PC-9 (cell line): ENCODE measurements around the gene TEX26. TPM values are rescaled to one million over a fixed set of nuclear protein-coding genes. Genes with fewer than 3 reads are reported as not detected.

Source experiments
- BruUV-seq: library from RNA; stranded (reverse); fragments of 400-500 nt; replicated peaks from 2 replicates; lab custom pipeline; 2021; lab: Mats Ljungman, UMichigan
- CTCF ChIA-PET: fragments of 300-600 bp; sonication (Branson Sonifier 250); formaldehyde crosslinking; loops from one replicate; lab custom pipeline; 2022; ENCODE audit warnings: antibody characterized with exemption; lab: Charles Lee
- POLR2A ChIA-PET: fragments of 300-600 bp; sonication (Branson Sonifier 250); formaldehyde crosslinking; loops from one replicate; lab custom pipeline; 2022; ENCODE audit warnings: antibody characterized with exemption; ENCODE audit not compliant: unreplicated experiment; lab: Charles Lee
- DNase-seq, 2 experiments: peaks; one replicate each; pipeline versions ENCODE4 v3.0.0 to v3.0.0-alpha.2; 2015 to 2022; ENCODE audit warnings: mixed read lengths in 1 of 2
- H2AFZ ChIP-seq: fragments of 200-600 bp; sonication (generic); 2 replicates; pipeline ENCODE4 v1.8.1; 2017; ENCODE audit warnings: antibody characterized with exemption
- H3F3A ChIP-seq: fragments of 200-600 bp; sonication (generic); 2 replicates; pipeline ENCODE4 v1.8.1; 2017; ENCODE audit warnings: antibody characterized with exemption, mild to moderate bottlenecking, low read depth; ENCODE audit not compliant: insufficient read depth
- H3K27ac ChIP-seq: fragments of 200-600 bp; sonication (generic); 2 replicates; pipeline ENCODE4 v1.6.1; 2016; ENCODE audit warnings: mixed run types
- H3K27me3 ChIP-seq: fragments of 200-600 bp; sonication (generic); 2 replicates; pipeline ENCODE4 v1.6.1; 2016; ENCODE audit warnings: low read depth, mixed run types; ENCODE audit not compliant: insufficient read depth
- H3K36me3 ChIP-seq: fragments of 200-600 bp; sonication (generic); 2 replicates; pipeline ENCODE4 v1.6.1; 2016; ENCODE audit warnings: low read depth, mixed run types
- H3K4me1 ChIP-seq: fragments of 200-600 bp; sonication (generic); replicated peaks from 2 replicates; pipeline ENCODE4 v1.6.1; 2016; ENCODE audit warnings: mixed run types; ENCODE audit not compliant: insufficient read depth
- H3K4me2 ChIP-seq: fragments of 200-600 bp; sonication (generic); 2 replicates; pipeline ENCODE4 v1.6.1; 2017; ENCODE audit warnings: mixed run types
- H3K4me3 ChIP-seq: fragments of 200-600 bp; sonication (generic); 2 replicates; pipeline ENCODE4 v1.6.1; 2016; ENCODE audit warnings: mixed run types
- H3K79me2 ChIP-seq: fragments of 200-600 bp; sonication (generic); 2 replicates; pipeline ENCODE4 v1.6.1; 2017; ENCODE audit warnings: low read depth, mixed run types
- H3K9me2 ChIP-seq: fragments of 200-600 bp; sonication (generic); 2 replicates; pipeline ENCODE4 v1.8.1; 2017; ENCODE audit warnings: mild to moderate bottlenecking; ENCODE audit not compliant: insufficient read depth
- H3K9me3 ChIP-seq: fragments of 200-600 bp; sonication (generic); 2 replicates; pipeline ENCODE4 v1.8.1; 2016; ENCODE audit warnings: low read depth; ENCODE audit not compliant: insufficient read depth
- H4K20me1 ChIP-seq: fragments of 200-600 bp; sonication (generic); 2 replicates; pipeline ENCODE4 v1.8.1; 2017; ENCODE audit not compliant: insufficient read depth
- CTCF ChIP-seq: fragments of 200-600 bp; sonication (generic); conservative IDR thresholded peaks from 2 replicates; pipeline ENCODE4 v1.6.1; 2017; ENCODE audit warnings: mixed run types, antibody characterized with exemption, mild to moderate bottlenecking, moderate library complexity
- EZH2 ChIP-seq: fragments of 200-600 bp; sonication (generic); IDR thresholded peaks from 2 replicates; pipeline ENCODE4 v1.8.0; 2017; ENCODE audit warnings: antibody characterized with exemption, low read depth
- intact Hi-C: fragments of 100-400 bp; cut with micrococcal nuclease; formaldehyde crosslinking; loops from one replicate; pipeline ENCODE4 v1.10.0; 2022; ENCODE audit not compliant: unreplicated experiment
- total RNA-seq: library from RNA; stranded (reverse); gene quantifications from 2 replicates; pipeline ENCODE4 v1.2.3, GENCODE V29; 2021

Gene TEX26
- total RNA-seq, 1 experiment from 2014 or later, result not detected

DNA sequence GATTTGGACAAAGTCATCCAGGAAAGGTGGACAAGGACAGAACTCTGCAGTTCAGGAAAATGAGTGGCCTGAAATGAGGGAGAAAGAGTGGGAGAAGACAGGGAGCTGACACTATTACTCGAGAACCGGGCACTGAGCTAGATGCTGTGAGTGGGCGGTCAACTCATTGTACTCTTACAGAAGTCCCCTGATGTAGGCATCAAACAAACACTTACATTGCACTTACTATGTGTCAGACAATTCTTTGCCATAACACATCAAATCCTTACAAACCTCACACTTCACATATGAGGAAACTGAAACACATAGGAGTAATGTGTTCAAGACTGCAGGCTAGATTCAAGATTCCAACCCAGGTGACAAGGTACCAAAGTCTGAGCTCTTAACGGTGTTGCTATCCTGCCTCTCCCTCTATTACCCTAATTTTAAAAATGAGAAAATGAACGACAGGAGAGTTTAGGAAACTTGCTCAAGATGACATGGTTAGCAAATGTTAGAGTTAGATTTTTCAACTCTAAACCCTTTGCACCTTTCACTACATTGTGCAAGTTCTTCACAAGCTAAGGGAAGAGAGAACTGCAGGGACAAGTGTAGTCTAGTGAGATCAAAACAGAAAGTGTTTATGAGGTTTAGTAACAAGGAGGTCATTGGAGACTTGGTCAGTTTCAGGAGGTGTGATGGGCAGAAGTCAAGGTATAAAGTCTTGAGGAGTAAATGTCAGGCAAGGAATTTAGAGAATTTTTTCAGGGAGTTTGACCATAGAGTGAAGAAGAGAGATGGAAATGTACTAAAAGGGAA lies 31.3 kb upstream of the TEX26 start:
- TF ChIP-seq CTCF (no peak), EZH2 (no peak)
- no peaks in the 10 kb centered on the region for H4K20me1 ChIP-seq
- H3K27ac ChIP-seq, result no peak overlapping the region
- no peaks in the 10 kb centered on the region for H3K9me2 ChIP-seq
- H2AFZ ChIP-seq, result no peak overlapping the region
- no peaks in the 10 kb centered on the region for H3K9me3 ChIP-seq
- no peak for DNase-seq
- ChIA-PET CTCF (no interaction called here), POLR2A (interaction anchor here (0.7 kb wide), 1 partner anchor 284 kb away, joined by 6 read pairs; no protein-coding TSS in a partner anchor)
- no peaks in the 10 kb centered on the region for H3F3A ChIP-seq
- H3K4me3 ChIP-seq, result no peak overlapping the region
- no peaks in the 10 kb centered on the region for H3K79me2 ChIP-seq
- no peak overlapping the region for H3K4me2 ChIP-seq
- no TSS peak for BruUV-seq
- no peaks in the 10 kb centered on the region for H3K36me3 ChIP-seq
- intact Hi-C loops, result no loop called here
- 0 out of 2 replicates have a peak, but pooled peaks cover 2% of the 10 kb centered on the region for H3K4me1 ChIP-seq
- H3K27me3 ChIP-seq, result peaks cover 48% of the 10 kb centered on the region

DNA sequence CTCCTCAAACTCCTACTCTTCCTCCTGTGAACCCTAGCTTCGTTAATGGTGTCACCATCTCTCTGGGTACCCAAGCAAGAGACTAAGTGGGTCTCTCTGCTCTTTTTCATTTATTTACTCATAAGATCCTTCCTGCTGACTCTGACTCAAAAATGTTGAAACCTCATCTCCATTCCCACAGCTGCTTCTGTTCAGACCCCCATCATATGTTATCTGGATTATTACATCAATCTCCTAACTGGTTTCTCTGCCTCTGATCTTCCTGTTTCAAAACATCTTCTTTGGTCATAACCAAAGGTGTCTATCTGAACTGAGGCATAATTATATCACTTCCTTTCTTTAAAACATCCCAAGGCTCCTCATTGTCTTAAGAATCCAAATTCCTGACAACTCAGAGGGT lies 28.4 kb upstream of the TEX26 start:
- H3K27ac ChIP-seq, result no peak overlapping the region
- H3K4me3 ChIP-seq, result no peak overlapping the region
- H3K36me3 ChIP-seq, result no peaks in the 10 kb centered on the region
- DNase-seq, result no peak
- POLR2A ChIA-PET, result no interaction called here
- BruUV-seq, result no TSS peak
- H2AFZ ChIP-seq, result no peak overlapping the region
- no peaks in the 10 kb centered on the region for H3K79me2 ChIP-seq
- TF ChIP-seq CTCF (no peak), EZH2 (no peak)
- H4K20me1 ChIP-seq, result no peaks in the 10 kb centered on the region
- no peaks in the 10 kb centered on the region for H3K9me2 ChIP-seq
- CTCF ChIA-PET, result no interaction called here
- peaks cover 55% of the 10 kb centered on the region for H3K27me3 ChIP-seq
- H3K9me3 ChIP-seq, result no peaks in the 10 kb centered on the region
- intact Hi-C loops, result no loop called here
- H3K4me1 ChIP-seq, result no peaks in the 10 kb centered on the region
- H3K4me2 ChIP-seq, result no peak overlapping the region
- no peaks in the 10 kb centered on the region for H3F3A ChIP-seq

- intact Hi-C loops, result no loop called here
- no TSS peak for BruUV-seq
- CTCF ChIA-PET, result no interaction called here
- Histone ChIP-seq H3K4me2 (no peak within 1 kb of the TSS), H3K4me1 (no peaks in the 10 kb centered on the region), H3K9me2 (no peaks in the 10 kb centered on the region), H3K27ac (no peak within 1 kb of the TSS), H3K27me3 (peaks cover 55% of the 10 kb centered on the region), H3K4me3 (no peak within 1 kb of the TSS), H3F3A (no peaks in the 10 kb centered on the region), H4K20me1 (no peaks in the 10 kb centered on the region), H2AFZ (no peak within 1 kb of the TSS), H3K9me3 (no peaks in the 10 kb centered on the region), H3K36me3 (no peaks in the 10 kb centered on the region), H3K79me2 (no peaks in the 10 kb centered on the region)
- TF ChIP-seq CTCF, result no peak
- POLR2A ChIA-PET, result no interaction called here
- DNase-seq, result no peak
These were observed 26.5 kb upstream of the TEX26 start, which contains the start of gene MEDAG for GRCh38 chr13:30905932-30906383. Gene MEDAG, plus strand, starts transcription at chr13:30906271. Its CDS starts 245 bp downstream, at chr13:30906516.
